HepG2 (cell line): ENCODE data around the gene COG1. TPM values are rescaled to one million over a fixed set of nuclear protein-coding genes. Genes with fewer than 3 reads are reported as not detected.

Experiments
- ARNT ChIP-seq: fragments of 450-650 bp; IDR thresholded peaks from 2 replicates; pipeline ENCODE4 v1.6.1; 2017
- ELF3 ChIP-seq: IDR thresholded peaks from 2 replicates; pipeline ENCODE4 v1.6.1; 2016; ENCODE audit warnings: missing genetic modification reagents, missing compliant biosample characterization
- EP300 ChIP-seq, 3 experiments: sonication (generic) in 1 of 3; formaldehyde crosslinking in 1 of 3; IDR thresholded peaks; 2 replicates each; pipeline versions ENCODE4 v1.5.1 to v1.6.1; 2011 to 2020; ENCODE audit warnings: low read depth in 2 of 3, low read length in 2 of 3, borderline replicate concordance in 1 of 3, improper control_type of control experiment in 1 of 3, mild to moderate bottlenecking in 1 of 3, missing genetic modification reagents in 1 of 3, moderate library complexity in 1 of 3
- FOXA3 ChIP-seq: IDR thresholded peaks from 2 replicates; pipeline ENCODE4 v1.6.1; 2016; ENCODE audit warnings: missing genetic modification reagents, missing compliant biosample characterization
- FOXO1 ChIP-seq: sonication (generic); formaldehyde crosslinking; IDR thresholded peaks from 2 replicates; pipeline ENCODE4 v1.4.0; 2020; ENCODE audit warnings: missing genetic modification reagents
- GABPB1 ChIP-seq: IDR thresholded peaks from 2 replicates; pipeline ENCODE4 v1.6.1; 2016; ENCODE audit warnings: mild to moderate bottlenecking, missing genetic modification reagents, moderate library complexity, missing compliant biosample characterization
- HNF1B ChIP-seq: sonication (generic); formaldehyde crosslinking; IDR thresholded peaks from 2 replicates; pipeline ENCODE4 v1.5.1; 2020; ENCODE audit warnings: mild to moderate bottlenecking, moderate library complexity, missing genetic modification reagents
- KDM5B ChIP-seq: sonication (generic); formaldehyde crosslinking; IDR thresholded peaks from 2 replicates; pipeline ENCODE4 v1.4.0; 2020; ENCODE audit warnings: missing genetic modification reagents, mild to moderate bottlenecking, borderline replicate concordance
- MIXL1 ChIP-seq: IDR thresholded peaks from 2 replicates; pipeline ENCODE4 v1.6.1; 2016
- MXI1 ChIP-seq: IDR thresholded peaks from 3 replicates; pipeline ENCODE4 v1.6.1; 2012; ENCODE audit warnings: low read depth, low read length, inconsistent platforms, borderline replicate concordance
- NFKB2 ChIP-seq: sonication (generic); formaldehyde crosslinking; IDR thresholded peaks from 2 replicates; pipeline ENCODE4 v1.4.0; 2020; ENCODE audit warnings: missing genetic modification reagents, borderline replicate concordance
- RERE ChIP-seq: IDR thresholded peaks from 2 replicates; pipeline ENCODE4 v1.6.1; 2016; ENCODE audit warnings: low read depth, missing genetic modification reagents, missing compliant biosample characterization
- ZBTB25 ChIP-seq: IDR thresholded peaks from 2 replicates; pipeline ENCODE4 v1.6.1; 2018; ENCODE audit warnings: missing genetic modification reagents
- ZFP36L2 ChIP-seq: sonication (generic); formaldehyde crosslinking; IDR thresholded peaks from 2 replicates; pipeline ENCODE4 v1.4.0; 2020; ENCODE audit warnings: missing genetic modification reagents
- ZFX ChIP-seq: sonication (generic); formaldehyde crosslinking; IDR thresholded peaks from 2 replicates; pipeline ENCODE4 v1.4.0; 2020; ENCODE audit warnings: mild to moderate bottlenecking, low read depth, missing genetic modification reagents, moderate library complexity
- ZNF101 ChIP-seq: sonication (generic); formaldehyde crosslinking; IDR thresholded peaks from 2 replicates; pipeline ENCODE4 v1.4.0; 2020; ENCODE audit warnings: mild to moderate bottlenecking, low read depth, missing genetic modification reagents, borderline replicate concordance
- ZNF788 ChIP-seq: sonication (generic); formaldehyde crosslinking; IDR thresholded peaks from 2 replicates; pipeline ENCODE4 v1.5.0; 2020; ENCODE audit warnings: mild to moderate bottlenecking, missing genetic modification reagents, borderline replicate concordance
- ZNF792 ChIP-seq: IDR thresholded peaks from 2 replicates; pipeline ENCODE4 v1.6.1; 2016
- ZZZ3 ChIP-seq: sonication (generic); formaldehyde crosslinking; IDR thresholded peaks from 2 replicates; pipeline ENCODE4 v1.4.0; 2020; ENCODE audit warnings: missing genetic modification reagents, mild to moderate bottlenecking, borderline replicate concordance
- polyA plus RNA-seq, 8 experiments: library from polyadenylated mRNA; depleted of rRNA in 3 of 8; stranded (reverse) in 7 of 8; unstranded in 1 of 8; fragments of >200 nt; fragmentation: Illumina TruSeq in 4 of 8; extraction: Trizol in 4 of 8; gene quantifications; 2 replicates each; pipeline versions ENCODE4 v1.2.1 to v1.2.3, GENCODE V29; 2011 to 2016; ENCODE audit warnings: low read depth in 4 of 8, missing spikeins in 1 of 8, mixed read lengths in 1 of 8; ENCODE audit not compliant: insufficient read depth in 1 of 8
- total RNA-seq, 5 experiments: library from RNA; depleted of rRNA; stranded (reverse); fragments of >200 nt; fragmentation: Illumina TruSeq; extraction: Trizol; gene quantifications; 2 replicates each; pipeline ENCODE4 v1.2.3, GENCODE V29; 2016; ENCODE audit warnings: low read depth in 1 of 5
- TF ChIP-seq, protein P1 (sequence below): IDR thresholded peaks from 2 replicates; pipeline ENCODE4 v1.6.1; 2016; ENCODE audit warnings: missing compliant biosample characterization, missing genetic modification reagents, borderline replicate concordance

COG1 gene
- total and polyA plus RNA-seq, 2 of the 13 experiments (the other 11 are each of a cell fraction or from before 2014, with no cell fraction given), result 36.6 to 39.7 TPM

GRCh38 chr17:73255671-73256181, 62.9 kb downstream of the COG1 start (continued):
- TF ChIP-seq, protein P1, sequence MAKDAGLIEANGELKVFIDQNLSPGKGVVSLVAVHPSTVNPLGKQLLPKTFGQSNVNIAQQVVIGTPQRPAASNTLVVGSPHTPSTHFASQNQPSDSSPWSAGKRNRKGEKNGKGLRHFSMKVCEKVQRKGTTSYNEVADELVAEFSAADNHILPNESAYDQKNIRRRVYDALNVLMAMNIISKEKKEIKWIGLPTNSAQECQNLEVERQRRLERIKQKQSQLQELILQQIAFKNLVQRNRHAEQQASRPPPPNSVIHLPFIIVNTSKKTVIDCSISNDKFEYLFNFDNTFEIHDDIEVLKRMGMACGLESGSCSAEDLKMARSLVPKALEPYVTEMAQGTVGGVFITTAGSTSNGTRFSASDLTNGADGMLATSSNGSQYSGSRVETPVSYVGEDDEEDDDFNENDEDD (CRISPR knock-in tag), result peak; percentile 38; the same call in 1 of the 2 replicates
- TF ChIP-seq FOXA3 (CRISPR knock-in tag) (0 out of 2 replicates have a peak, but pooled peaks have one; percentile 37), EP300 (IDR thresholded peaks at IDR 0.05; ENCODE audit: low read depth in 2 of 2, low read length in 2 of 2) (no peak), EP300 (CRISPR knock-in tag; IDR thresholded peaks at IDR 0.05; ENCODE audit: borderline replicate concordance) (no peak), ZBTB25 (CRISPR knock-in tag) (peak; percentile 70), ZNF101 (CRISPR knock-in tag) (no peak), ZFP36L2 (CRISPR knock-in tag) (peak; percentile 87; the same call in 1 of the 2 replicates), GABPB1 (peak; percentile 25; the same call in 1 of the 2 replicates), FOXO1 (CRISPR knock-in tag) (peak; percentile 73), HNF1B (CRISPR knock-in tag) (peak; percentile 63; the same call in 1 of the 2 replicates), ARNT (no peak), ZNF792 (CRISPR knock-in tag) (0 out of 2 replicates have a peak, but pooled peaks have one; percentile 24), MXI1 (0 out of 3 replicates have a peak, but pooled peaks have one; percentile 22), ZFX (CRISPR knock-in tag) (peak; percentile 49; the same call in 1 of the 2 replicates), ZZZ3 (no peak), MIXL1 (CRISPR knock-in tag) (0 out of 2 replicates have a peak, but pooled peaks have one; percentile 48), KDM5B (CRISPR knock-in tag) (peak; percentile 56; the same call in 1 of the 2 replicates), ZNF788 (peak; percentile 39; the same call in 1 of the 2 replicates), ELF3 (CRISPR knock-in tag) (peak; percentile 45; the same call in 1 of the 2 replicates), RERE (CRISPR knock-in tag) (no peak), NFKB2 (CRISPR knock-in tag) (peak; percentile 67; the same call in 1 of the 2 replicates)
